ENCODE data around the gene CDC42BPB. TPM values are rescaled to one million over a fixed set of nuclear protein-coding genes. Genes with fewer than 3 reads are reported as not detected.

The CDC42BPB gene
- total RNA-seq, 1 experiment from 2014 or later: 84.4 TPM

DNA sequence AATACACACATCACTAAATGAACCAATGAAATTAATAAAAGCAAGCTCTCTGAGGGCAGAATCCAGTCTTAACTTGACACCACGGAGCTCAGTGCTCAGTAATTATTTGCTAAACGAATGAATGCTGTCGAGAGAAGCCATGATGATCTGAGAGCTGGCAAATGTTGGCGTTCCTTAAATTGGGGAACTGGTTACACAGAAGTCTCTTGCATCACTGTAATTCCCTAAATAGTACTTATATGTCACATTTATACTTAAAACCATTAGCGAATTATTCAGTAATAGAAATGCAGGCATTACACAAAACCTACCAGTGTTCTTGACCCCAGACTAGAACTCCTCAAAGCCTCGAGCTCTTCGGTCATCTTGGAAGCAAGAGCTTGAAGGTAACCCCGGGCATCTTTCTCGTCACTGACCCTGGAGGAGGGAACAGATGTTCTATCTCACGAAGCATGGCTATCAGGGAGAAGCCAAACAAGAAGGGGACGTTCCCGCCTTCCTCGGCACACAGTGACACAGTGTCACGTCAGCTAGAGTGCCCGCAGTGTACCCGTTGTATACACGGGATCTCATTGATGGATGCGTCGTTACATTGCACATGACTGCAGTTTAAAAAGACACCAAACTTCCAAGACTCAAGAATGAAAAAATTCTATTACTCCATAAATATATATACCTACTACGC, 91.2 kb downstream of the CDC42BPB start:
- H3K36me3 ChIP-seq (ENCODE audit: control insufficient read depth, insufficient read depth, low read length): peaks cover 15% of the 10 kb centered on the region
- CTCF ChIA-PET: no interaction called here
- DNase-seq (ENCODE audit: low read depth, low spot score): no peak

DNA sequence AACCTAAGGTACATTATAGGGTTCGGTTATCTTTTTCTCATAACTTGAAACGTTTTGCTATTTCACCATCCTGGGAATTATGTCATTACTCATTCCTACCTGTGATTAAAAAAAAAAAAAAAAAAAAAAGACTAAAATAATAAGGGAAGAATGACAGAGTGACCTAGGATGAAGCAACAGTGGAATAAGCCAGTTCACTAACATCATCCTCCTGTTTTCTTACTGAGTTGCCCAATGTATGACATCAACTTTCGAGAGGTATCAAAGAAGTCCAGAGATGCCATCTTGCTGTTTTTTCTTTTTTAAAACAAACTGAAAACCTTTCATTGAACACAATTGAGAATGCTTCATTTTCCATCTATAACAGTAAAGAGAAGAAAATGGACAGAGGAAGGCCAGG, 92.1 kb downstream of the CDC42BPB start:
- TF ChIP-seq, protein P1, sequence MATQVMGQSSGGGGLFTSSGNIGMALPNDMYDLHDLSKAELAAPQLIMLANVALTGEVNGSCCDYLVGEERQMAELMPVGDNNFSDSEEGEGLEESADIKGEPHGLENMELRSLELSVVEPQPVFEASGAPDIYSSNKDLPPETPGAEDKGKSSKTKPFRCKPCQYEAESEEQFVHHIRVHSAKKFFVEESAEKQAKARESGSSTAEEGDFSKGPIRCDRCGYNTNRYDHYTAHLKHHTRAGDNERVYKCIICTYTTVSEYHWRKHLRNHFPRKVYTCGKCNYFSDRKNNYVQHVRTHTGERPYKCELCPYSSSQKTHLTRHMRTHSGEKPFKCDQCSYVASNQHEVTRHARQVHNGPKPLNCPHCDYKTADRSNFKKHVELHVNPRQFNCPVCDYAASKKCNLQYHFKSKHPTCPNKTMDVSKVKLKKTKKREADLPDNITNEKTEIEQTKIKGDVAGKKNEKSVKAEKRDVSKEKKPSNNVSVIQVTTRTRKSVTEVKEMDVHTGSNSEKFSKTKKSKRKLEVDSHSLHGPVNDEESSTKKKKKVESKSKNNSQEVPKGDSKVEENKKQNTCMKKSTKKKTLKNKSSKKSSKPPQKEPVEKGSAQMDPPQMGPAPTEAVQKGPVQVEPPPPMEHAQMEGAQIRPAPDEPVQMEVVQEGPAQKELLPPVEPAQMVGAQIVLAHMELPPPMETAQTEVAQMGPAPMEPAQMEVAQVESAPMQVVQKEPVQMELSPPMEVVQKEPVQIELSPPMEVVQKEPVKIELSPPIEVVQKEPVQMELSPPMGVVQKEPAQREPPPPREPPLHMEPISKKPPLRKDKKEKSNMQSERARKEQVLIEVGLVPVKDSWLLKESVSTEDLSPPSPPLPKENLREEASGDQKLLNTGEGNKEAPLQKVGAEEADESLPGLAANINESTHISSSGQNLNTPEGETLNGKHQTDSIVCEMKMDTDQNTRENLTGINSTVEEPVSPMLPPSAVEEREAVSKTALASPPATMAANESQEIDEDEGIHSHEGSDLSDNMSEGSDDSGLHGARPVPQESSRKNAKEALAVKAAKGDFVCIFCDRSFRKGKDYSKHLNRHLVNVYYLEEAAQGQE (IDR thresholded peaks at IDR 0.05; ENCODE audit: insufficient read depth in 1 of 2, low read depth in 2 of 2, low read length in 1 of 2): no peak
- no peak for TF ChIP-seq SIN3A (IDR thresholded peaks at IDR 0.05; ENCODE audit: borderline replicate concordance, insufficient read depth, low read depth, low read length)
- TF ChIP-seq POLR2AphosphoS5 (IDR thresholded peaks at IDR 0.05; ENCODE audit: low read depth, low read length): no peak
- no peak for TF ChIP-seq TCF7L2 (IDR thresholded peaks at IDR 0.05; ENCODE audit: low read depth, low read length)
- no peak for TF ChIP-seq CTCF (IDR thresholded peaks at IDR 0.05)
- POLR2A ChIA-PET: no interaction called here
- Histone ChIP-seq H3K27ac (ENCODE audit: low read length) (no peak overlapping the region), H3K4me3 (ENCODE audit: low read depth in 2 of 2, low read length in 2 of 2) (no peak overlapping the region), H3K36me3 (ENCODE audit: control insufficient read depth, insufficient read depth, low read length) (peaks cover 13% of the 10 kb centered on the region), H3K4me1 (ENCODE audit: control insufficient read depth, insufficient read depth, low read length) (no peaks in the 10 kb centered on the region), H3K9me3 (ENCODE audit: control insufficient read depth, insufficient read depth, low read depth, low read length) (no peaks in the 10 kb centered on the region), H3K27me3 (ENCODE audit: control insufficient read depth, insufficient read depth, low read length) (no peaks in the 10 kb centered on the region)
- ATAC-seq (no peak), DNase-seq (ENCODE audit: low read depth, low spot score) (no peak)
- CTCF ChIA-PET: no interaction called here
- BruUV-seq (replicated peaks): no TSS peak
- in situ Hi-C loops (cut with HindIII; ENCODE audit: low pct_unique_long_range_greater_than_20kb, low sequenced_read_pairs): no loop called here
- intact Hi-C loops (cut with micrococcal nuclease; ENCODE audit: unreplicated experiment): no loop called here

More for the DNA sequence above, 91.2 kb downstream of the CDC42BPB start:
- no peaks in the 10 kb centered on the region for H3K4me1 ChIP-seq (ENCODE audit: control insufficient read depth, insufficient read depth, low read length)
- H3K27ac ChIP-seq (ENCODE audit: low read length): no peak overlapping the region
- in situ Hi-C loops (cut with HindIII; ENCODE audit: low pct_unique_long_range_greater_than_20kb, low sequenced_read_pairs): no loop called here
- H3K27me3 ChIP-seq (ENCODE audit: control insufficient read depth, insufficient read depth, low read length): no peaks in the 10 kb centered on the region
- no peak for ATAC-seq
- BruUV-seq (replicated peaks): no TSS peak
- H3K9me3 ChIP-seq (ENCODE audit: control insufficient read depth, insufficient read depth, low read depth, low read length): no peaks in the 10 kb centered on the region
- TF ChIP-seq TCF7L2 (IDR thresholded peaks at IDR 0.05; ENCODE audit: low read depth, low read length) (no peak), CTCF (IDR thresholded peaks at IDR 0.05) (no peak), SIN3A (IDR thresholded peaks at IDR 0.05; ENCODE audit: borderline replicate concordance, insufficient read depth, low read depth, low read length) (no peak), POLR2AphosphoS5 (IDR thresholded peaks at IDR 0.05; ENCODE audit: low read depth, low read length) (no peak)
- TF ChIP-seq, protein P1 (IDR thresholded peaks at IDR 0.05; ENCODE audit: insufficient read depth in 1 of 2, low read depth in 2 of 2, low read length in 1 of 2): no peak
- POLR2A ChIA-PET: no interaction called here
- intact Hi-C loops (cut with micrococcal nuclease; ENCODE audit: unreplicated experiment): no loop called here
- H3K4me3 ChIP-seq (ENCODE audit: low read depth in 2 of 2, low read length in 2 of 2): no peak overlapping the region

Measured in Panc1 (cell line).